Neural cell (in vitro differentiated cells): Measurements from ENCODE around the gene SKA3. TPM values are rescaled to one million over a fixed set of nuclear protein-coding genes. Genes with fewer than 3 reads are reported as not detected.
"Not testable (repeated sequence)": the region's sequence is repeated elsewhere in the genome, so short reads cannot be mapped to it uniquely, and the experiment has no call there.

Source experiments
- H2AFZ ChIP-seq: fragments of 200-600, 300-800 bp; sonication (generic), shearing (Covaris generic); 2 replicates; pipeline ENCODE4 v1.6.0; 2014; ENCODE audit warnings: low read depth, mild to moderate bottlenecking, antibody characterized with exemption, low read length, moderate library complexity
- H3F3A ChIP-seq: fragments of 200-600 bp; shearing (Covaris generic); 2 replicates; pipeline ENCODE4 v1.6.1; 2016; ENCODE audit warnings: mild to moderate bottlenecking, moderate library complexity, mixed read lengths, antibody characterized with exemption, low read length; ENCODE audit not compliant: insufficient read depth, poor library complexity, severe bottlenecking
- H3K27ac ChIP-seq: fragments of 200-600, 300-800 bp; sonication (generic), shearing (Covaris generic); 2 replicates; pipeline ENCODE4 v1.5.1; 2014; ENCODE audit warnings: mild to moderate bottlenecking, low read length, moderate library complexity
- H3K27me3 ChIP-seq: fragments of 300-800, 200-600 bp; sonication (generic), shearing (Covaris generic); 2 replicates; pipeline ENCODE4 v1.6.0; 2014; ENCODE audit warnings: mild to moderate bottlenecking, low read depth, low read length, moderate library complexity; ENCODE audit not compliant: insufficient read depth
- H3K36me3 ChIP-seq: fragments of 300-800, 200-600 bp; sonication (generic), shearing (Covaris generic); 2 replicates; pipeline ENCODE4 v1.5.1; 2014; ENCODE audit warnings: mild to moderate bottlenecking, antibody characterized with exemption, low read length, moderate library complexity; ENCODE audit not compliant: insufficient read depth
- H3K4me2 ChIP-seq: fragments of 300-800, 200-600 bp; sonication (generic), shearing (Covaris generic); 2 replicates; pipeline ENCODE4 v1.6.0; 2014; ENCODE audit warnings: mild to moderate bottlenecking, low read length
- H3K4me3 ChIP-seq: fragments of 300-800, 200-600 bp; sonication (generic), shearing (Covaris generic); 2 replicates; pipeline ENCODE4 v1.5.1; 2014; ENCODE audit warnings: mild to moderate bottlenecking, low read length, moderate library complexity
- H3K79me2 ChIP-seq: fragments of 200-600 bp; shearing (Covaris generic); replicated peaks from 2 replicates; pipeline ENCODE4 v1.6.0; 2014; ENCODE audit warnings: mild to moderate bottlenecking, low read length, moderate library complexity; ENCODE audit not compliant: insufficient read depth
- H3K9ac ChIP-seq: fragments of 300-800, 200-600 bp; sonication (generic), shearing (Covaris generic); 2 replicates; pipeline ENCODE4 v1.6.1; 2016; ENCODE audit warnings: mild to moderate bottlenecking, low read length, mixed read lengths
- H3K9me2 ChIP-seq: fragments of 200-600 bp; shearing (Covaris generic); 2 replicates; pipeline ENCODE4 v1.6.1; 2016; ENCODE audit warnings: mild to moderate bottlenecking, low read length, mixed read lengths; ENCODE audit not compliant: insufficient read depth
- H3K9me3 ChIP-seq: fragments of 200-600, 300-800 bp; sonication (generic), shearing (Covaris generic); 2 replicates; pipeline ENCODE4 v1.6.1; 2016; ENCODE audit warnings: mild to moderate bottlenecking, mixed run types, low read length, moderate library complexity, mixed read lengths
- H4K20me1 ChIP-seq: fragments of 200-600 bp; shearing (Covaris generic); 2 replicates; pipeline ENCODE4 v1.6.1; 2016; ENCODE audit warnings: mild to moderate bottlenecking, mixed run types; ENCODE audit not compliant: insufficient read depth
- CTCF ChIP-seq: fragments of 450-650 bp; IDR thresholded peaks from 2 replicates; pipeline ENCODE4 v1.5.1; 2014; ENCODE audit warnings: antibody characterized with exemption, mild to moderate bottlenecking, moderate library complexity; ENCODE audit not compliant: poor library complexity, severe bottlenecking
- EP300 ChIP-seq: fragments of 450-650 bp; conservative IDR thresholded peaks from 2 replicates; pipeline ENCODE4 v1.6.1; 2014; ENCODE audit warnings: antibody characterized with exemption, mild to moderate bottlenecking, moderate library complexity; ENCODE audit not compliant: poor library complexity, severe bottlenecking
- EZH2 ChIP-seq: fragments of 200-600, 300-800 bp; shearing (Covaris generic), sonication (generic); IDR thresholded peaks from 2 replicates; pipeline ENCODE4 v1.6.1; 2014; ENCODE audit warnings: antibody characterized with exemption, low read length, borderline replicate concordance, mild to moderate bottlenecking; ENCODE audit not compliant: insufficient read depth, poor library complexity, severe bottlenecking
- MXI1 ChIP-seq: fragments of 450-650 bp; conservative IDR thresholded peaks from 2 replicates; pipeline ENCODE4 v1.6.1; 2014; ENCODE audit warnings: antibody characterized with exemption, mild to moderate bottlenecking; ENCODE audit not compliant: poor library complexity, severe bottlenecking
- POLR2AphosphoS5 ChIP-seq: IDR thresholded peaks from 2 replicates; pipeline ENCODE4 v1.6.1; 2012
- RAD21 ChIP-seq: fragments of 450-650 bp; conservative IDR thresholded peaks from 2 replicates; pipeline ENCODE4 v1.6.1; 2014; ENCODE audit warnings: antibody characterized with exemption, mild to moderate bottlenecking, moderate library complexity
- REST ChIP-seq: IDR thresholded peaks from 2 replicates; pipeline ENCODE4 v1.6.1; 2012; ENCODE audit warnings: borderline replicate concordance
- SMC3 ChIP-seq: fragments of 450-650 bp; conservative IDR thresholded peaks from 2 replicates; pipeline ENCODE4 v1.6.1; 2014; ENCODE audit warnings: antibody characterized with exemption, mild to moderate bottlenecking, moderate library complexity; ENCODE audit not compliant: poor library complexity
- TAF1 ChIP-seq: IDR thresholded peaks from 2 replicates; pipeline ENCODE4 v1.6.1; 2012; ENCODE audit warnings: low read depth
- polyA plus RNA-seq: library from polyadenylated mRNA; depleted of rRNA; stranded (reverse); fragments of >200 nt; gene quantifications from 2 replicates; pipeline ENCODE4 v1.2.3, GENCODE V29; 2014

The SKA3 gene
- polyA plus RNA-seq, 1 donor from 2014 or later: 1.3 TPM

- Histone ChIP-seq H2AFZ (no peak overlapping the region), H3K4me3 (no peak overlapping the region)
- TF ChIP-seq TAF1 (no peak), MXI1 (no peak), RAD21 (no peak), EZH2 (no peak), CTCF (no peak), EP300 (no peak), SMC3 (no peak), REST (no peak), POLR2AphosphoS5 (no peak)
Measured at GRCh38 chr13:21137696-21138095, 38.7 kb downstream of the SKA3 start.

GRCh38 chr13:21135833-21136232 is 40.5 kb downstream of the SKA3 start:
- H3K36me3 ChIP-seq, H3K9me3 ChIP-seq, H3K27ac ChIP-seq: not testable (repeated sequence)

More at GRCh38 chr13:21137696-21138095, 38.7 kb downstream of the SKA3 start:
- Histone ChIP-seq H3K9me2 (no peaks in the 10 kb centered on the region), H4K20me1 (no peaks in the 10 kb centered on the region), H3F3A (no peaks in the 10 kb centered on the region), H3K36me3 (no peaks in the 10 kb centered on the region), H3K9ac (no peak overlapping the region), H3K79me2 (peaks cover 19% of the 10 kb centered on the region), H3K9me3 (no peaks in the 10 kb centered on the region), H3K27me3 (no peaks in the 10 kb centered on the region), H3K27ac (no peak overlapping the region), H3K4me2 (no peak overlapping the region)

GRCh38 chr13:21134475-21134874 is 41.9 kb downstream of the SKA3 start:
- no peak overlapping the region for H3K4me3 ChIP-seq
- no peak overlapping the region for H3K4me2 ChIP-seq
- no peak for TF ChIP-seq SMC3
- no peak for TF ChIP-seq EZH2
- no peak for TF ChIP-seq TAF1
- TF ChIP-seq CTCF: no peak
- TF ChIP-seq RAD21: no peak
- TF ChIP-seq MXI1: no peak
- TF ChIP-seq REST: no peak
- no peak for TF ChIP-seq EP300
- TF ChIP-seq POLR2AphosphoS5: no peak
- H3K9me2 ChIP-seq: no peaks in the 10 kb centered on the region
- no peak overlapping the region for H2AFZ ChIP-seq
- H3K9me3 ChIP-seq: no peaks in the 10 kb centered on the region
- H3K27ac ChIP-seq: no peak overlapping the region
- no peaks in the 10 kb centered on the region for H3F3A ChIP-seq
- no peak overlapping the region for H3K9ac ChIP-seq
- H4K20me1 ChIP-seq: no peaks in the 10 kb centered on the region
- no peaks in the 10 kb centered on the region for H3K79me2 ChIP-seq
- no peaks in the 10 kb centered on the region for H3K27me3 ChIP-seq
- no peaks in the 10 kb centered on the region for H3K36me3 ChIP-seq

More at GRCh38 chr13:21135833-21136232, 40.5 kb downstream of the SKA3 start:
- not testable (repeated sequence) for H3K4me2 ChIP-seq, H3K27me3 ChIP-seq, H3K79me2 ChIP-seq, H3K9ac ChIP-seq, H4K20me1 ChIP-seq, H2AFZ ChIP-seq, H3K4me3 ChIP-seq, H3K9me2 ChIP-seq, H3F3A ChIP-seq
